CD4-positive, alpha-beta T cell treated with Interleukin-12 subunit alpha and Interleukin-12 subunit beta, for 1 hour (primary cell): Measurements from ENCODE around the gene SH3D19.
"Not testable (repeated sequence)": the region's sequence is repeated elsewhere in the genome, so short reads cannot be mapped to it uniquely, and the experiment has no call there.

ENCODE experiments used
- DNase-seq: peaks from one replicate; pipeline ENCODE4 v3.0.0-alpha.2; 2020

Gene SH3D19

DNA sequence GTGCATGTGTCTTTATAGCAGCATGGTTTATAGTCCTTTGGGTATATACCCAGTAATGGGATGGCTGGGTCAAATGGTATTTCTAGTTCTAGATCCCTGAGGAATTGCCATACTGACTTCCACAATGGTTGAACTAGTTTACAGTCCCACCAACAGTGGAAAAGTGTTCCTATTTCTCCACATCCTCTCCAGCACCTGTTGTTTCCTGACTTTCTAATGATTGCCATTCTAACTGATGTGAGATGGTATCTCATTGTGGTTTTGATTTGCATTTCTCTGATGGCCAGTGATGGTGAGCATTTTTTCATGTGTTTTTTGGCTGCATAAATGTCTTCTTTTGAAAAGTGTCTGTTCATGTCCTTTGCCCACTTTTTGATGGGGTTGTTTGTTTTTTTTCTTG, 56.5 kb downstream of the SH3D19 start:
- not testable (repeated sequence) for DNase-seq

GRCh38 chr4:151267822-151268535, 57.4 kb downstream of the SH3D19 start:
- DNase-seq, result no peak

GRCh38 chr4:151267104-151267503, 58.3 kb downstream of the SH3D19 start:
- no peak for DNase-seq

DNA sequence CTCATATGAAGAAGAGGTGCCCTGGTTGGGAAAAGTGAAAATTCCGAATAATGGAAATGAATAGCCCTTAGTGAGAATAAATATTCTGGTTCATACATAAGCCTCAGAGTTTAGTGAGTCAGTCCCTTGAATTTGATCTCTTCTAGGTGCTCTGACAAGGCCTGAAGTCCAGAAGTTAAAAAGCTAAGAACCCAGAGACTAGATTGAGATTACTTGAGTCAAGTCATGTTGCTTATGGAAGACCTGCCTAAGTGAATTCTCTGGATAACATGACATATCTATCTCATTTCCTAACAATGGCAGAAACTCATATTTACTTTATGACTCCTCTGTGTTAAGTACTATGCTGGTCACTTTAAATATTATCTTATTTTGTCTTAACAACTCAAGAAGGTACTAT, 58.9 kb downstream of the SH3D19 start:
- DNase-seq, result no peak

GRCh38 chr4:151263455-151263854, 62.0 kb downstream of the SH3D19 start:
- no peak for DNase-seq

DNA sequence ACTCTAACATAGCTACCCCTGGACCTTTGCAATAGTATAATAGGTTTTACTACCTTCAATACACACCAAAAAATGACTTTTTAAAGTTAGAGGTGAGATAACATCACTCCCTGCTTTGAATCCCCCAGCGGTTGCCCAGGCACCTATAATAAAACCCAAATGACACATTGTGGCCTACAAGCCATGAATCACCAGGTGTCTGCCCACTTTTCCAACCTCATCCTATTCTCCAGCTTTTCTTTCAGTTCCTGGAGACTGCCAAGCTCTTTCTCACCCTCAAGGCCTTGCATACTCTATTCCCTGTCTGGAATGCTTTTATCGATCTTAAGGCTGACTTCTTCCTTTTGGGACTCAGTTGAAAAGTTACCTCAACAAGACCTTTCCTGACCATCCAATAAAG, 64.9 kb downstream of the SH3D19 start:
- DNase-seq, result no peak

GRCh38 chr4:151259752-151260151, 65.7 kb downstream of the SH3D19 start:
- DNase-seq, result no peak

DNA sequence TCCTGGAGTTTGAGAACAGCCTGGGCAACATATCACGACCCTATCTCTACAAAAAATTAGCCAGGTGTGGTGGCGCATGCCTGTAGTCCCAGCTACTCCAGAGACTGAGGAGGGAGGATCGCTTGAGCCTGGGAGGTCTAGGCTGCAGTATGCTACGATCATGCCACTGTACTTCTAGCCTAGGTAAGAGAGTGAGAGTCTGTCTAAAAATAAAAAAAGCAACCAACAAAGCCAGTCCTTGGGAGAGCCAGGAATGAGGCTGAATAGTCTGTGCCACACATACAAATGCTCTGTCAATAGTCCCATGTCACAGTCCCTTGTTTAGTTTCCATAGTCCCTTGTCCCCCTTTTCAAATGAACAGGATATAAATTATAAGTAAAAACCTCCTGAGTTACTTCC, 67.7 kb downstream of the SH3D19 start:
- DNase-seq, result no peak

DNA sequence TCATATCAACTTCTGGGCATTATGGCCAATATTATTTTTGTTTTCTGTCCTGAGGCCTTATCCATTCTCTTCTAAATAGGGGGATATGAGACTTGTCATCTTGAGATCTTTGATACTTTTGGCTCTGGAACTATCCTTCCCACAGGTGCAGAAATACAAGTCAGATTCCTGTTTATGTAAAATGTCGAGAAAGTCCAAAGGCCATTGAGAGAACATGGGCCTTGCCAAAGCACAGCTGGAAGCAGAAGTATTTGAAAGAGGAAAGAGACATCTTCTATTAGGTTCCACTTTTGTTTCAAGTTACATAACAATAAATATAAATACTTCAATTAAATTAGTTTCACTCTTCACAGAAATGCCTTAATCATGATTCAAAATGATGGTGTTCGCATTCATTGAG, 69.3 kb downstream of the SH3D19 start:
- DNase-seq, result no peak

DNA sequence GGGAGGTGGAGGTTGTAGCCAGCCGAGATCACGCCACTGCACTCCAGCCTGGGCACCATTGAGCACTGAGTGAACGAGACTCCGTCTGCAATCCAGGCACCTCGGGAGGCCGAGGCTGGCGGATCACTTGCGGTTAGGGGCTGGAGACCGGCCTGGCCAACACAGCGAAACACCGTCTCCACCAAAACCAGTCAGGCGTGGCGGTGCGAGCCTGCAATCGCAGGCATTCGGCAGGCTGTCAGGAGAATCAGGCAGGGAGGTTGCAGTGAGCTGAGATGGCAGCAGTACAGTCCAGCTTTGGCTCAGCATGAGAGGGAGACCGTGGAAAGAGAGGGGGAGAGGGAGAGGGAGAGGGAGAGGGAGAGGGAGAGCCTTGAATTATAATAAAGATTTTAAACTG, 69.7 kb downstream of the SH3D19 start:
- DNase-seq, result not testable (repeated sequence)

- not testable (repeated sequence) for DNase-seq
Measured at GRCh38 chr4:151255226-151255625, 70.2 kb downstream of the SH3D19 start.

- DNase-seq, result no peak
Measured at GRCh38 chr4:151251603-151252304, 73.7 kb downstream of the SH3D19 start.

DNA sequence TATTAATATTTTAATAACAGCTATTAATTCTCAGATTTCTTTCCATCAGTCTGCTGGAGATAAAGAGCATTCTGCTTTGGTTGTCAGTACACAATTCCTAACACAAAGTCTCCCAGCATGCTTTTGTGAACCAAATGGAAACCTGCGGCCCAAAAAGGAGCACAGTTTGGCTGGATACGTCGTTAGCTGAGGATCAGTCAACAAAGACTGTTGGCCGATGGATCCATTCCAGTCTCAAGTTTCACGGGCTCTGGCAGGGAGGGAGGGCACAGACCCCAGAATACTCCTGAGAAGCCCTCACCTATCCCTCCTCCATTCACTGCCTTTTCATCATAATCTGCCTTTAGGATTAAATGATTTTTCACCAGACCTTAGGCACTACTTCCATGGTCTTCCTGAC, 74.7 kb downstream of the SH3D19 start:
- DNase-seq, result no peak

DNA sequence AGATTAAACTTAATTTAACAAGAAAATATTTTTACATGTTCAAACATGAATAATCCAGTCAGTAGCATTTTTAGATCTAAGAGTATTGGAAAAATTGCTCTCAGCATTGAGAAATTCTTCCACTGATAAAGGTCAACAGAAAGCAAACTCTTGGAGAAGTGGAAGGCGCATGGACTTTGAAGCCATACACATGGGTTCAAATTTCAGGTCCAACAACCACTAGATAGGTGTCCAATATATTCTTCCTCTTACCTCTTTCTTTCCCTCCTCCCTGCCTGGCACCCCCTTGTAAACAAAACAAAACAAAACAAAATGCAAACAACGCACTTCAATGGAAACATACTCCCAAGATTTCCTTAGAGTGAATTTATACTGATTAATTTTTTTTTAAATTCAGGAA, 76.9 kb downstream of the SH3D19 start:
- DNase-seq, result no peak

DNA sequence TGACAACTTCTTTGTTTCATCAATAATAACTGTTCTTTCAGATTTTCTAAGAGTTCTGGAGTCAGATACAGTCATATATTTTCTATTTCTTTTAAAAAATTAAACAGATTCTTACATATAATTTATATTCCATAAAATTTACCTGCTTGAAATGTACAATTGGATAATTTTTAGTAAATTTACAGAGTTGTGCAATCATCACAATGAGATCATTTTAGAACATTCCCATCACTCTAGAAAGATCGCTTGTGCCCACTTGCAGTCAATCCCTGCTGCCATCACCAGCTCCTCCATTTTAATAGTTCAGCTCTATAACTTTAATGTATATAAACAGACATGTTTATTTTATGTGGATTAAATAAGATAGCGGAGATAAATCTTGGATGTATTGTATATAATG, 78.0 kb downstream of the SH3D19 start:
- DNase-seq, result no peak

- DNase-seq, result no peak
Measured at GRCh38 chr4:151246742-151247141, 78.7 kb downstream of the SH3D19 start.

- DNase-seq, result no peak
Measured at GRCh38 chr4:151242305-151242704, 83.1 kb downstream of the SH3D19 start.

- no peak for DNase-seq
Measured at GRCh38 chr4:151239608-151240007, 85.8 kb downstream of the SH3D19 start.

DNA sequence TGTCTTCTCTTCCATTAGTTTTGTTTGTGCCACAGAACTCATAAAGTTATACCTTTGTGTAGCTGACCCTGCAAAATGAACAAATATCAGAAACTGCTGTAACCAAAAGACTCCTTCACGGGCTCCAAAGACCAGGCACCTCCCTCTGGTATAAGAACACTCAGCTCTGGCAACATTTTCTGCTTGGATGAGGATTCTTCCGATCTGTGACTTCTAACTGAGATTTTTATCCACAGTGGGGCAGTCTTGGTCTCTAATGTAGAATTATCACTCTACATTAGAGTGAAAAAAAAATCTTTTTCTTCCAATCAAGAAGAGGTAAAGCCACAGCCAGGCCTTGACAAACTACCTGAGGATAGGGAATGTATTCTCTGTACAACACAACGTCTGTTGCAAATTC, 86.9 kb downstream of the SH3D19 start:
- no peak for DNase-seq

DNA sequence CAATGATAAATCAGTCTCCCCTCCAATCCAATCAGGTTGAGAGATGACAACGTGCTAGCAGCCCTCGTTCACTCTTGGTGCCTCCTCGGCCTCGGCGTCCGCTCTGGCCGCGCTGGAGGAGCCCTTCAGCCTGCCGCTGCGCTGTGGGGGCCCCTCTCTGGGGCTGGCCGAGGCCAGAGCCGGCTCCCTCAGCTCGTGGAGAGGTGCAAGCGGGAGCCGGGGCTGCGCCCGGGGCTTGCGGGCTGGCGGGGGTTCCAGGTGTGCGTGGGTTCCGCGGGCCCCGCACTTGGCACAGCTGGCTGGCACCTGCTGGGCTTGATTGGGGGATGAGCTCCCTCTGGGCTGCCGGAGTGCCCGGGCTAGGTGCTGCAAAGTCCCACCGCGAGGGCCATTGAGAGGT, 89.4 kb downstream of the SH3D19 start:
- DNase-seq, result no peak

DNA sequence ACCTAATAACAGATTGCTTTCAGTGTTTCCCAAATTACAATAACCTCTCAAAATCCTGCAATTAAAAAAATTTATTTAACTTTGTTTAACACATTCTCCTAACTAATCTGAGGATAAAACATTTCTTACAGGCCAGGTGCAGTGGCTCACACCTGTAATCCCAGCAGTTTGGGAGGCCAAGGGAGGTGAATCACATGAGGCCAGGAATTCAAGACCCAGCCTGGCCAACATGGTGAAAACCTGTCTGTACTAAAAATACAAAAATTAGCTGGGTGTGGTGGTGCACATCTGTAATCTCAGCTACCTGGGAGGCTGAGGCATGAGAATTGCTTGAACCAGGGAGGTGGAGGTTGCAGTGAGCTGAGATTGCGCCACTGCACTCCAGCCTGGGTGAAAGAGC, 90.0 kb downstream of the SH3D19 start:
- not testable (repeated sequence) for DNase-seq

- DNase-seq, result no peak
Measured at GRCh38 chr4:151233600-151233999, 91.8 kb downstream of the SH3D19 start.

DNA sequence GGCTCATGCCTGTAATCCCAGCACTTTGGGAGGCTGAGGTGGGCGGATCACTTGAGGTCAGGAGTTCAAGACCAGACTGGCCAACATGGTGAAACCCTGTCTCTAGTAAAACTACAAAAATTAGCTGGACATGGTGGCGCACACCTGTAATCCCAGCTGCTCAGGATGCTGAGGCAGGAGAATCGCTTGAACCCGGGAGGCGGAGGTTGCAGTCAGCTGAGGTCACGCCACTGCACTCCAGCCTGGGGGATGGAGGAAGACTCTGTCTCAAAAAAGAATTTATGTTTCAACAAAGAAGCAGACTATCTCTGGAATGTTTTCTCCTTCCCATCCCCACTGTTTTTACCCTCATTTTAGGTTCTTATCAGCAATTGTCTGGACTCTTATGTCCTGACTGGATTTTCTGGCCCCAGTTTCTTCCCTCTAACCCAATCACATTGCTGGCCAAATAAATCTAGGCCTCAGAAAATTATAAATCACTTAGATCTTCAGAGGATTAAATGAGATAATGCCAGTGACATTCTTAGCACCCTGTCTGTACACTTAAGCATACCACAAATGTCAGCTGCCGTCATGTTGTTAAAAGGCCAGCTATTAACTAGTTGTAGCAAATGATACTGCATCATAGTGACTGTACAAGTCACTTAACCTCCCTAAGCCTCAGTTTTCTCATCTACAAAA, 93.3 kb downstream of the SH3D19 start:
- no peak for DNase-seq
